Immature natural killer cell (primary cell): ENCODE measurements around the gene NEUROG1. TPM values are rescaled to one million over a fixed set of nuclear protein-coding genes. Genes with fewer than 3 reads are reported as not detected.

Experiments
- DNase-seq, 3 donors: peaks; one replicate each; pipeline ENCODE4 v3.0.0; 2022; ENCODE audit warnings: mixed read lengths in 1 of 3
- H3K27ac Mint-ChIP-seq, 6 donors: one replicate each; pipeline ENCODE4 v1.8.0; 2020; ENCODE audit warnings: mixed read lengths in 6 of 6, mild to moderate bottlenecking in 5 of 6, inconsistent platforms in 4 of 6, moderate library complexity in 3 of 6
- H3K27me3 Mint-ChIP-seq, 3 donors: one replicate each; pipeline ENCODE4 v1.8.0; 2020 to 2021; ENCODE audit warnings: low read depth in 3 of 3, mild to moderate bottlenecking in 3 of 3, mixed read lengths in 3 of 3, moderate library complexity in 3 of 3, inconsistent platforms in 1 of 3
- H3K36me3 Mint-ChIP-seq, 3 donors: one replicate each; pipeline ENCODE4 v1.8.0; 2020; ENCODE audit warnings: mixed read lengths in 3 of 3, inconsistent platforms in 2 of 3, mild to moderate bottlenecking in 2 of 3
- H3K4me1 Mint-ChIP-seq, 2 donors: one replicate each; pipeline ENCODE4 v1.8.0; 2020; ENCODE audit warnings: inconsistent platforms in 2 of 2, mild to moderate bottlenecking in 2 of 2, mixed read lengths in 2 of 2, moderate library complexity in 1 of 2
- H3K4me3 Mint-ChIP-seq, 5 donors: one replicate each; pipeline ENCODE4 v1.8.0; 2020; ENCODE audit warnings: mild to moderate bottlenecking in 5 of 5, mixed read lengths in 5 of 5, inconsistent platforms in 3 of 5, moderate library complexity in 3 of 5
- H3K9me3 Mint-ChIP-seq, 6 donors: one replicate each; pipeline ENCODE4 v1.8.0; 2020; ENCODE audit warnings: mild to moderate bottlenecking in 6 of 6, mixed read lengths in 6 of 6, inconsistent platforms in 4 of 6, moderate library complexity in 3 of 6
- polyA plus RNA-seq, 3 donors: library from polyadenylated mRNA; unstranded; fragments of 300-500 nt; fragmentation: Illumina TruSeq; gene quantifications; one replicate each; pipeline ENCODE4 v1.2.3, GENCODE V29; 2021

Gene NEUROG1
- polyA plus RNA-seq, 3 donors from 2014 or later, result not detected

GRCh38 chr5:135553688-135554462, 18.1 kb upstream of the NEUROG1 start:
- Mint-ChIP-seq H3K27me3 (peaks cover 1 to 16% (median 9%) of the 10 kb centered on the region in 3 donors), H3K4me1 (no peaks in the 10 kb centered on the region), H3K36me3 (no peaks in the 10 kb centered on the region), H3K27ac (no peak overlapping the region), H3K9me3 (peaks cover 0 to 3% (median 0%) of the 10 kb centered on the region in 6 donors), H3K4me3 (no peak overlapping the region)
- DNase-seq, result no peak

GRCh38 chr5:135551593-135552447, 16.1 kb upstream of the NEUROG1 start:
- H3K36me3 Mint-ChIP-seq, result no peaks in the 10 kb centered on the region
- H3K4me3 Mint-ChIP-seq, result no peak overlapping the region
- H3K27me3 Mint-ChIP-seq, result peaks cover 1 to 19% (median 9%) of the 10 kb centered on the region in 3 donors
- no peaks in the 10 kb centered on the region for H3K4me1 Mint-ChIP-seq
- DNase-seq, result peak; percentile 30 to 44 (median 40)
- H3K9me3 Mint-ChIP-seq, result peaks cover 0 to 3% (median 0%) of the 10 kb centered on the region in 6 donors
- no peak overlapping the region for H3K27ac Mint-ChIP-seq

GRCh38 chr5:135549413-135549812, 13.6 kb upstream of the NEUROG1 start:
- Mint-ChIP-seq H3K9me3 (peaks cover 0 to 3% (median 0%) of the 10 kb centered on the region in 6 donors), H3K36me3 (no peaks in the 10 kb centered on the region), H3K27me3 (peaks cover 4 to 11% (median 11%) of the 10 kb centered on the region in 3 donors), H3K4me1 (peaks cover 0 to 7% of the 10 kb centered on the region in 2 donors), H3K27ac (peak overlapping the region in 1 of 6 donors; percentile 42), H3K4me3 (no peak overlapping the region)
- DNase-seq, result no peak

- Mint-ChIP-seq H3K36me3 (no peaks in the 10 kb centered on the region), H3K9me3 (peaks cover 0 to 3% (median 0%) of the 10 kb centered on the region in 6 donors), H3K4me1 (peaks cover 11 to 19% of the 10 kb centered on the region in 2 donors), H3K4me3 (no peak overlapping the region), H3K27ac (no peak overlapping the region), H3K27me3 (peaks cover 10 to 18% (median 16%) of the 10 kb centered on the region in 3 donors)
- DNase-seq, result no peak
These were observed 12.0 kb upstream of the NEUROG1 start for GRCh38 chr5:135547590-135548254.

GRCh38 chr5:135546912-135547311, 11.1 kb upstream of the NEUROG1 start:
- no peak for DNase-seq
- Mint-ChIP-seq H3K9me3 (peaks cover 0 to 1% (median 0%) of the 10 kb centered on the region in 6 donors), H3K27ac (no peak overlapping the region), H3K27me3 (peaks cover 12 to 16% (median 14%) of the 10 kb centered on the region in 3 donors), H3K4me1 (peaks cover 12 to 20% of the 10 kb centered on the region in 2 donors), H3K4me3 (no peak overlapping the region), H3K36me3 (no peaks in the 10 kb centered on the region)

- no peak for DNase-seq
- Mint-ChIP-seq H3K9me3 (no peaks in the 10 kb centered on the region), H3K4me1 (peaks cover 12 to 20% of the 10 kb centered on the region in 2 donors), H3K4me3 (peak overlapping the region in 3 of 5 donors; percentile 34 to 98 (median 94)), H3K27ac (no peak overlapping the region), H3K27me3 (peaks cover 14 to 18% (median 15%) of the 10 kb centered on the region in 3 donors), H3K36me3 (peaks cover 0 to 5% (median 0%) of the 10 kb centered on the region in 3 donors)
These were observed 10.3 kb upstream of the NEUROG1 start for GRCh38 chr5:135546101-135546500.

GRCh38 chr5:135545099-135545498, 9.3 kb upstream of the NEUROG1 start:
- peak overlapping the region; percentile 93 to 100 (median 96) for H3K4me3 Mint-ChIP-seq
- no peak overlapping the region for H3K27ac Mint-ChIP-seq
- H3K36me3 Mint-ChIP-seq, result peaks cover 0 to 7% (median 0%) of the 10 kb centered on the region in 3 donors
- no peak for DNase-seq
- peaks cover 12 to 20% of the 10 kb centered on the region in 2 donors for H3K4me1 Mint-ChIP-seq
- H3K27me3 Mint-ChIP-seq, result peaks cover 15 to 18% (median 17%) of the 10 kb centered on the region in 3 donors
- no peaks in the 10 kb centered on the region for H3K9me3 Mint-ChIP-seq

GRCh38 chr5:135543485-135544304, 7.9 kb upstream of the NEUROG1 start:
- peaks cover 20 to 23% (median 21%) of the 10 kb centered on the region in 3 donors for H3K27me3 Mint-ChIP-seq

GRCh38 chr5:135543001-135543484, 7.3 kb upstream of the NEUROG1 start:
- DNase-seq, result no peak
- no peaks in the 10 kb centered on the region for H3K9me3 Mint-ChIP-seq
- H3K27ac Mint-ChIP-seq, result peak overlapping the region in 4 of 6 donors; percentile 2 to 37 (median 13)
- H3K27me3 Mint-ChIP-seq, result peaks cover 20 to 24% (median 24%) of the 10 kb centered on the region in 3 donors
- H3K36me3 Mint-ChIP-seq, result peaks cover 0 to 7% (median 0%) of the 10 kb centered on the region in 3 donors
- peak overlapping the region; percentile 72 to 85 (median 84) for H3K4me3 Mint-ChIP-seq
- peaks cover 12 to 20% of the 10 kb centered on the region in 2 donors for H3K4me1 Mint-ChIP-seq

More at GRCh38 chr5:135543485-135544304, 7.9 kb upstream of the NEUROG1 start:
- Mint-ChIP-seq H3K4me3 (peak overlapping the region; percentile 93 to 100 (median 96)), H3K36me3 (peaks cover 0 to 7% (median 0%) of the 10 kb centered on the region in 3 donors), H3K4me1 (peaks cover 12 to 20% of the 10 kb centered on the region in 2 donors), H3K9me3 (no peaks in the 10 kb centered on the region), H3K27ac (peak overlapping the region in 5 of 6 donors; percentile 32 to 90 (median 84))
- DNase-seq, result no peak

GRCh38 chr5:135541807-135542502, 6.2 kb upstream of the NEUROG1 start:
- peaks cover 0 to 7% (median 0%) of the 10 kb centered on the region in 3 donors for H3K36me3 Mint-ChIP-seq
- no peak overlapping the region for H3K27ac Mint-ChIP-seq
- DNase-seq, result no peak
- H3K9me3 Mint-ChIP-seq, result peaks cover 0 to 1% (median 0%) of the 10 kb centered on the region in 6 donors
- H3K4me1 Mint-ChIP-seq, result peaks cover 12 to 20% of the 10 kb centered on the region in 2 donors
- H3K27me3 Mint-ChIP-seq, result peaks cover 12 to 25% (median 24%) of the 10 kb centered on the region in 3 donors
- no peak overlapping the region for H3K4me3 Mint-ChIP-seq

- DNase-seq, result no peak
- peaks cover 0 to 4% (median 0%) of the 10 kb centered on the region in 6 donors for H3K9me3 Mint-ChIP-seq
- H3K4me1 Mint-ChIP-seq, result peaks cover 13 to 18% of the 10 kb centered on the region in 2 donors
- no peak overlapping the region for H3K4me3 Mint-ChIP-seq
- peaks cover 0 to 10% (median 0%) of the 10 kb centered on the region in 3 donors for H3K36me3 Mint-ChIP-seq
- peaks cover 14 to 29% (median 24%) of the 10 kb centered on the region in 3 donors for H3K27me3 Mint-ChIP-seq
- no peak overlapping the region for H3K27ac Mint-ChIP-seq
These were observed 3.8 kb upstream of the NEUROG1 start for GRCh38 chr5:135539430-135540005.
